NCI-H1436 treated with DMSO at 0.1 percent for 48 hours (cell line): ENCODE data around the gene NRG2.

Experiments
- DNase-seq: peaks from one replicate; lab custom pipeline; 2025; lab: John Stamatoyannopoulos, UW

The NRG2 gene

GRCh38 chr5:139837711-139838380 is 205.3 kb downstream of the NRG2 start:
- DNase-seq = no peak

- no peak for DNase-seq
Observed at GRCh38 chr5:139836469-139837208, 206.5 kb downstream of the NRG2 start.

- DNase-seq = no peak
Observed at GRCh38 chr5:139835656-139836055, 207.4 kb downstream of the NRG2 start.

- DNase-seq = no peak
Observed at GRCh38 chr5:139833525-139833924, 209.6 kb downstream of the NRG2 start.

- DNase-seq = no peak
Observed at GRCh38 chr5:139831624-139832023, 211.5 kb downstream of the NRG2 start.

GRCh38 chr5:139829471-139829870 is 213.6 kb downstream of the NRG2 start:
- DNase-seq = no peak

GRCh38 chr5:139828207-139828895 is 214.7 kb downstream of the NRG2 start:
- DNase-seq = no peak

- DNase-seq = no peak
Observed at GRCh38 chr5:139825690-139826089, 217.4 kb downstream of the NRG2 start.

- no peak for DNase-seq
Observed at GRCh38 chr5:139823757-139824355, 219.2 kb downstream of the NRG2 start.

- DNase-seq = no peak
Observed at GRCh38 chr5:139822553-139823425, 220.3 kb downstream of the NRG2 start.

GRCh38 chr5:139821806-139822552 is 221.1 kb downstream of the NRG2 start:
- DNase-seq = no peak

- DNase-seq = no peak
Observed at GRCh38 chr5:139820606-139821005, 222.5 kb downstream of the NRG2 start.

GRCh38 chr5:139820130-139820529 is 223.0 kb downstream of the NRG2 start:
- no peak for DNase-seq

- DNase-seq = no peak
Observed at GRCh38 chr5:139817970-139818369, 225.1 kb downstream of the NRG2 start.

GRCh38 chr5:139817362-139817761 is 225.7 kb downstream of the NRG2 start:
- DNase-seq = no peak

- DNase-seq = no peak
Observed at GRCh38 chr5:139816566-139816965, 226.5 kb downstream of the NRG2 start.

GRCh38 chr5:139814704-139815280 is 228.3 kb downstream of the NRG2 start:
- DNase-seq = no peak

- no peak for DNase-seq
Observed at GRCh38 chr5:139814191-139814601, 228.9 kb downstream of the NRG2 start.

GRCh38 chr5:139812836-139813805 is 230.0 kb downstream of the NRG2 start:
- no peak for DNase-seq
